Measurements from ENCODE around the gene UBE2O.

DNA sequence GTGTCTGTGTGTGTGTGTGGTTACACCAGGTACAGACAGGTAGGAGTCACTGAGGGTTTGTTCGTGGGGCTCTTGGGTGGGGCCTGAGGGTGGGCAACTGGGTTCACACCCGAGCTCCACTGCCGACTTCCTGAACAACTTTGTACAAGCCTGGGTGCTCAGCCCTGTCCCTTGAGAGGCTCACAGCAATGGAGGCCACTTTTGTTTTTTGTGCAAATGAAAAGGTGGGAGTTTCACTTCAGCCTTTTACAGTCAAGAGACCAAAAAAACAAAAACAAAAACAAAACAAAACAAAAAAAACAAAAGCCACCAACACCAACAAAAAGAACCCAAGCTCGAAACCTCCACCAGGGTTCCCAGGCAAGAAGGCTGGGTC, 45.9 kb upstream of the UBE2O start:
- TF ChIP-seq, protein P1, sequence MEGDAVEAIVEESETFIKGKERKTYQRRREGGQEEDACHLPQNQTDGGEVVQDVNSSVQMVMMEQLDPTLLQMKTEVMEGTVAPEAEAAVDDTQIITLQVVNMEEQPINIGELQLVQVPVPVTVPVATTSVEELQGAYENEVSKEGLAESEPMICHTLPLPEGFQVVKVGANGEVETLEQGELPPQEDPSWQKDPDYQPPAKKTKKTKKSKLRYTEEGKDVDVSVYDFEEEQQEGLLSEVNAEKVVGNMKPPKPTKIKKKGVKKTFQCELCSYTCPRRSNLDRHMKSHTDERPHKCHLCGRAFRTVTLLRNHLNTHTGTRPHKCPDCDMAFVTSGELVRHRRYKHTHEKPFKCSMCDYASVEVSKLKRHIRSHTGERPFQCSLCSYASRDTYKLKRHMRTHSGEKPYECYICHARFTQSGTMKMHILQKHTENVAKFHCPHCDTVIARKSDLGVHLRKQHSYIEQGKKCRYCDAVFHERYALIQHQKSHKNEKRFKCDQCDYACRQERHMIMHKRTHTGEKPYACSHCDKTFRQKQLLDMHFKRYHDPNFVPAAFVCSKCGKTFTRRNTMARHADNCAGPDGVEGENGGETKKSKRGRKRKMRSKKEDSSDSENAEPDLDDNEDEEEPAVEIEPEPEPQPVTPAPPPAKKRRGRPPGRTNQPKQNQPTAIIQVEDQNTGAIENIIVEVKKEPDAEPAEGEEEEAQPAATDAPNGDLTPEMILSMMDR (IDR thresholded peaks at IDR 0.05): no peak
- TF ChIP-seq TCF12 (IDR thresholded peaks at IDR 0.05) (no peak), EP300 (IDR thresholded peaks at IDR 0.05; ENCODE audit: borderline replicate concordance in 1 of 2, low read depth in 1 of 2, low read length in 1 of 2) (no peak), POLR2AphosphoS5 (IDR thresholded peaks at IDR 0.05; ENCODE audit: low read depth, low read length) (no peak)
- TF ChIP-seq, protein P2, sequence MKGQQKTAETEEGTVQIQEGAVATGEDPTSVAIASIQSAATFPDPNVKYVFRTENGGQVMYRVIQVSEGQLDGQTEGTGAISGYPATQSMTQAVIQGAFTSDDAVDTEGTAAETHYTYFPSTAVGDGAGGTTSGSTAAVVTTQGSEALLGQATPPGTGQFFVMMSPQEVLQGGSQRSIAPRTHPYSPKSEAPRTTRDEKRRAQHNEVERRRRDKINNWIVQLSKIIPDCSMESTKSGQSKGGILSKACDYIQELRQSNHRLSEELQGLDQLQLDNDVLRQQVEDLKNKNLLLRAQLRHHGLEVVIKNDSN (IDR thresholded peaks at IDR 0.05; ENCODE audit: borderline replicate concordance, low read depth): no peak

All from SK-N-SH (cell line).